ENCODE data around the gene MID1IP1.
A peak's percentile ranks its signal among the peaks of the same experiment; 100 is the strongest.

GRCh38 chrX:38805432-38806389 lies 4.5 kb downstream of the MID1IP1 start:
- 0 out of 2 replicates have a peak, but pooled peaks have one; percentile 17 for TF ChIP-seq CTCF (conservative IDR thresholded peaks at IDR 0.05; ENCODE audit: low read length)
- no peak for TF ChIP-seq EZH2phosphoT487 (IDR thresholded peaks at IDR 0.05; ENCODE audit: borderline replicate concordance, low read depth, low read length)

Data from OCI-LY7 (cell line).